Measurements from ENCODE around the gene NOP56. TPM values are rescaled to one million over a fixed set of nuclear protein-coding genes. Genes with fewer than 3 reads are reported as not detected.

Gene NOP56
- total and polyA plus RNA-seq, 9 of the 15 experiments (the other 6 are each of a cell fraction or from before 2014, with no cell fraction given) = 295 to 697 (median 439) TPM

- TF ChIP-seq, protein P1, sequence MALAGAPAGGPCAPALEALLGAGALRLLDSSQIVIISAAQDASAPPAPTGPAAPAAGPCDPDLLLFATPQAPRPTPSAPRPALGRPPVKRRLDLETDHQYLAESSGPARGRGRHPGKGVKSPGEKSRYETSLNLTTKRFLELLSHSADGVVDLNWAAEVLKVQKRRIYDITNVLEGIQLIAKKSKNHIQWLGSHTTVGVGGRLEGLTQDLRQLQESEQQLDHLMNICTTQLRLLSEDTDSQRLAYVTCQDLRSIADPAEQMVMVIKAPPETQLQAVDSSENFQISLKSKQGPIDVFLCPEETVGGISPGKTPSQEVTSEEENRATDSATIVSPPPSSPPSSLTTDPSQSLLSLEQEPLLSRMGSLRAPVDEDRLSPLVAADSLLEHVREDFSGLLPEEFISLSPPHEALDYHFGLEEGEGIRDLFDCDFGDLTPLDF (CRISPR knock-in tag; IDR thresholded peaks at IDR 0.05) = peak; percentile 83
- TF ChIP-seq CHAMP1 (IDR thresholded peaks at IDR 0.05) = no peak
- TF ChIP-seq ZNF41 (CRISPR knock-in tag; conservative IDR thresholded peaks at IDR 0.05) = no peak
- TF ChIP-seq CCNT2 (IDR thresholded peaks at IDR 0.05; ENCODE audit: borderline replicate concordance, extremely low read depth, insufficient read length, low read depth, low read length) = peak; percentile 31
- TF ChIP-seq, protein P2, sequence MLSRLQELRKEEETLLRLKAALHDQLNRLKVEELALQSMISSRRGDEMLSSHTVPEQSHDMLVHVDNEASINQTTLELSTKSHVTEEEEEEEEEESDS (CRISPR knock-in tag; IDR thresholded peaks at IDR 0.05) = no peak
- TF ChIP-seq CLOCK (CRISPR knock-in tag; IDR thresholded peaks at IDR 0.05; ENCODE audit: borderline replicate concordance) = no peak
- no peak for TF ChIP-seq ZNF444 (CRISPR knock-in tag; IDR thresholded peaks at IDR 0.05)
- TF ChIP-seq ZNF561 (CRISPR knock-in tag; conservative IDR thresholded peaks at IDR 0.05) = no peak
- TF ChIP-seq CGGBP1 (CRISPR knock-in tag; IDR thresholded peaks at IDR 0.05) = no peak
- TF ChIP-seq FIP1L1 (IDR thresholded peaks at IDR 0.05; ENCODE audit: low read depth, low read length, poor library complexity, severe bottlenecking) = peak; percentile 67
- no peak for TF ChIP-seq PHTF2 (CRISPR knock-in tag; IDR thresholded peaks at IDR 0.05)
- peak; percentile 75 for TF ChIP-seq ETS1 (conservative IDR thresholded peaks at IDR 0.05; ENCODE audit: control insufficient read depth, low read depth, low read length)
- peak; percentile 63 for TF ChIP-seq CXXC5 (CRISPR knock-in tag; IDR thresholded peaks at IDR 0.05)
- no peak for TF ChIP-seq ARHGAP35 (IDR thresholded peaks at IDR 0.05; ENCODE audit: partially characterized antibody)
- TF ChIP-seq ZNF696 (CRISPR knock-in tag; conservative IDR thresholded peaks at IDR 0.05) = no peak
- TF ChIP-seq THRAP3 (IDR thresholded peaks at IDR 0.05; ENCODE audit: borderline replicate concordance) = no peak
These were observed at the start of gene NOP56 (continued) for GRCh38 chr20:2651772-2652723.

Measured in K562 (cell line).